Measurements from ENCODE around the gene BUD13. TPM values are rescaled to one million over a fixed set of nuclear protein-coding genes. Genes with fewer than 3 reads are reported as not detected.

BUD13 gene
- total and polyA plus RNA-seq, 2 donors from 2014 or later, result 11.7 to 14.1 TPM

- H3K27ac ChIP-seq (ENCODE audit: low read depth in 2 of 2, low read length in 2 of 2), result no peak overlapping the region
- no peak overlapping the region for H3K9ac ChIP-seq (ENCODE audit: low read length in 3 of 3)
- intact Hi-C loops (cut with DNase I), result no loop called here
- no peak for DNase-seq
- H3K9me3 ChIP-seq (ENCODE audit: control insufficient read depth in 2 of 3, insufficient read depth in 1 of 3, low read length in 3 of 3), result no peaks in the 10 kb centered on the region
- no peaks in the 10 kb centered on the region for H3K4me1 ChIP-seq (ENCODE audit: control insufficient read depth in 2 of 3, insufficient read depth in 2 of 3, low read depth in 1 of 3, low read length in 3 of 3)
- no peak for FAIRE-seq
- no peaks in the 10 kb centered on the region for H3K27me3 ChIP-seq (ENCODE audit: control insufficient read depth, insufficient read depth, low read length)
- no peak overlapping the region for H3K4me3 ChIP-seq (ENCODE audit: low read length in 3 of 3)
- no peaks in the 10 kb centered on the region for H3K36me3 ChIP-seq (ENCODE audit: control insufficient read depth in 2 of 3, insufficient read depth in 3 of 3, low read length in 3 of 3)
- no peak for TF ChIP-seq CTCF (IDR thresholded peaks at IDR 0.05; ENCODE audit: borderline replicate concordance, extremely low read depth, insufficient read depth)
These were observed 46.3 kb upstream of the BUD13 start for GRCh38 chr11:116819049-116819448.

GRCh38 chr11:116814502-116814901, 41.7 kb upstream of the BUD13 start:
- Histone ChIP-seq H3K36me3 (ENCODE audit: control insufficient read depth in 2 of 3, insufficient read depth in 3 of 3, low read length in 3 of 3) (no peaks in the 10 kb centered on the region), H3K27me3 (ENCODE audit: control insufficient read depth, insufficient read depth, low read length) (no peaks in the 10 kb centered on the region), H3K4me3 (ENCODE audit: low read length in 3 of 3) (no peak overlapping the region), H3K4me1 (ENCODE audit: control insufficient read depth in 2 of 3, insufficient read depth in 2 of 3, low read depth in 1 of 3, low read length in 3 of 3) (no peaks in the 10 kb centered on the region), H3K9ac (ENCODE audit: low read length in 3 of 3) (no peak overlapping the region), H3K9me3 (ENCODE audit: control insufficient read depth in 2 of 3, insufficient read depth in 1 of 3, low read length in 3 of 3) (no peaks in the 10 kb centered on the region), H3K27ac (ENCODE audit: low read depth in 2 of 2, low read length in 2 of 2) (no peak overlapping the region)
- no peak for FAIRE-seq
- intact Hi-C loops (cut with DNase I), result no loop called here
- DNase-seq, result no peak
- TF ChIP-seq CTCF (IDR thresholded peaks at IDR 0.05; ENCODE audit: borderline replicate concordance, extremely low read depth, insufficient read depth), result no peak

GRCh38 chr11:116813781-116814471, 41.1 kb upstream of the BUD13 start:
- no peak overlapping the region for H3K9ac ChIP-seq (ENCODE audit: low read length in 3 of 3)

More at GRCh38 chr11:116813781-116814471, 41.1 kb upstream of the BUD13 start:
- Histone ChIP-seq H3K27ac (ENCODE audit: low read depth in 2 of 2, low read length in 2 of 2) (no peak overlapping the region), H3K27me3 (ENCODE audit: control insufficient read depth, insufficient read depth, low read length) (no peaks in the 10 kb centered on the region), H3K9me3 (ENCODE audit: control insufficient read depth in 2 of 3, insufficient read depth in 1 of 3, low read length in 3 of 3) (no peaks in the 10 kb centered on the region), H3K4me3 (ENCODE audit: low read length in 3 of 3) (no peak overlapping the region), H3K36me3 (ENCODE audit: control insufficient read depth in 2 of 3, insufficient read depth in 3 of 3, low read length in 3 of 3) (no peaks in the 10 kb centered on the region), H3K4me1 (ENCODE audit: control insufficient read depth in 2 of 3, insufficient read depth in 2 of 3, low read depth in 1 of 3, low read length in 3 of 3) (no peaks in the 10 kb centered on the region)
- no peak for TF ChIP-seq CTCF (IDR thresholded peaks at IDR 0.05; ENCODE audit: borderline replicate concordance, extremely low read depth, insufficient read depth)
- no peak for FAIRE-seq
- intact Hi-C loops (cut with DNase I), result no loop called here
- DNase-seq, result no peak

Data from kidney (tissue), 14 donors.